ENCODE results near the gene HASPIN. TPM values are rescaled to one million over a fixed set of nuclear protein-coding genes. Genes with fewer than 3 reads are reported as not detected.

The HASPIN gene
- total and polyA plus RNA-seq, 2 of the 8 experiments (the other 6 are each of a cell fraction or from before 2014, with no cell fraction given): 7.8 to 29.5 TPM

DNA sequence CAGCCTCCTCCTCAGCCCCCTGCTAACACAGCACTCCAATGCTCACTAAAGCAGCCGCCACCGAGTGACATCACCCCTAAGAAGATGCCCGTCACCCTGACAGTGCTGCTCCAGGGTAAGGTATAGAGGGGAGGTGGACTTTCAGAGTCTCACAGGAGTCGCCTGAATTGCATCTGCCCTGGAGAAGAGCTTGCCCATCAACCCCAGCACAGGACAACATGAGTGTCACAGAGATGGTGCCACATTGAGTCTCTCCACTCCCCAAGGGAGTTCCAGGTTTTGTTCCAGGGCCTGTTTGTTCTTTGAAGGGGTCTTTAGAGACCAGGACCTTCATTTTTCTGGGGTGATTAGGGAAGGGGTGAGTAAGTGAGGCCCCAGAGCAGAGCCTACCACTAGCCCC is 25.6 kb upstream of the HASPIN start (continued):
- TF ChIP-seq NANOG (IDR thresholded peaks at IDR 0.05; ENCODE audit: insufficient read depth, low read depth, low read length, poor library complexity, severe bottlenecking) (no peak), TBP (IDR thresholded peaks at IDR 0.05; ENCODE audit: low read depth, low read length) (no peak), JUN (IDR thresholded peaks at IDR 0.05; ENCODE audit: low read depth, low read length) (no peak)

Data from H1 (cell line).